H9 (cell line): ENCODE data around the gene NXPH1. TPM values are rescaled to one million over a fixed set of nuclear protein-coding genes. Genes with fewer than 3 reads are reported as not detected.

Experiments
- DNase-seq: peaks from one replicate; pipeline ENCODE4 v3.0.0-alpha.2; 2017
- H2AFZ ChIP-seq: one replicate; pipeline ENCODE4 v1.6.1; 2013; ENCODE audit warnings: mild to moderate bottlenecking, low read length, control low read depth, moderate library complexity
- H2AK5ac ChIP-seq: 2 replicates; pipeline ENCODE4 v1.6.1; 2013; ENCODE audit warnings: low read length, control low read depth, mixed read lengths; ENCODE audit not compliant: insufficient read length
- H2BK120ac ChIP-seq: one replicate; pipeline ENCODE4 v1.6.1; 2013; ENCODE audit warnings: low read depth, mild to moderate bottlenecking, low read length, control low read depth, inconsistent platforms; ENCODE audit not compliant: poor library complexity, severe bottlenecking
- H2BK12ac ChIP-seq: 2 replicates; pipeline ENCODE4 v1.6.1; 2013; ENCODE audit warnings: low read length, control low read depth, mixed read lengths, low read depth; ENCODE audit not compliant: insufficient read length
- H2BK15ac ChIP-seq: 2 replicates; pipeline ENCODE4 v1.6.1; 2013; ENCODE audit warnings: low read depth, low read length, control low read depth
- H2BK20ac ChIP-seq: one replicate; pipeline ENCODE4 v1.6.1; 2013; ENCODE audit warnings: low read depth, mild to moderate bottlenecking, low read length, control low read depth, inconsistent platforms; ENCODE audit not compliant: poor library complexity, severe bottlenecking
- H2BK5ac ChIP-seq: 2 replicates; pipeline ENCODE4 v1.6.1; 2013; ENCODE audit warnings: low read length, control low read depth, mixed read lengths; ENCODE audit not compliant: insufficient read length
- H3K14ac ChIP-seq: 2 replicates; pipeline ENCODE4 v1.6.1; 2013; ENCODE audit warnings: low read length, control low read depth; ENCODE audit not compliant: insufficient read depth
- H3K18ac ChIP-seq: 2 replicates; pipeline ENCODE4 v1.6.1; 2013; ENCODE audit warnings: low read depth, mild to moderate bottlenecking, mixed read lengths, low read length, control low read depth; ENCODE audit not compliant: insufficient read length
- H3K23ac ChIP-seq: 2 replicates; pipeline ENCODE4 v1.6.1; 2013; ENCODE audit warnings: low read length, control low read depth, mixed read lengths, low read depth; ENCODE audit not compliant: insufficient read length
- H3K23me2 ChIP-seq: 2 replicates; pipeline ENCODE4 v1.6.1; 2013; ENCODE audit warnings: low read depth, mild to moderate bottlenecking, mixed read lengths, low read length, control low read depth; ENCODE audit not compliant: insufficient read length, poor library complexity, severe bottlenecking
- H3K27ac ChIP-seq: 2 replicates; pipeline ENCODE4 v1.5.1; 2013; ENCODE audit warnings: low read length, control low read depth, mixed read lengths, low read depth; ENCODE audit not compliant: insufficient read length
- H3K27me3 ChIP-seq: 2 replicates; pipeline ENCODE4 v1.6.1; 2013; ENCODE audit warnings: low read length, control low read depth, inconsistent platforms; ENCODE audit not compliant: insufficient read depth
- H3K4ac ChIP-seq: 2 replicates; pipeline ENCODE4 v1.6.1; 2013; ENCODE audit warnings: low read depth, mild to moderate bottlenecking, control low read depth, inconsistent platforms, low read length, moderate library complexity
- H3K4me1 ChIP-seq: 2 replicates; pipeline ENCODE4 v1.6.1; 2013; ENCODE audit warnings: low read length, control low read depth, inconsistent platforms; ENCODE audit not compliant: insufficient read depth
- H3K4me2 ChIP-seq: 2 replicates; pipeline ENCODE4 v1.6.1; 2013; ENCODE audit warnings: low read length, control low read depth, mixed read lengths; ENCODE audit not compliant: insufficient read length, insufficient read depth
- H3K56ac ChIP-seq: 2 replicates; pipeline ENCODE4 v1.6.1; 2013; ENCODE audit warnings: low read depth, mild to moderate bottlenecking, mixed read lengths, low read length, control low read depth; ENCODE audit not compliant: insufficient read length
- H3K79me1 ChIP-seq: 2 replicates; pipeline ENCODE4 v1.6.1; 2013; ENCODE audit warnings: low read depth, mild to moderate bottlenecking, moderate library complexity, low read length, control low read depth, inconsistent platforms; ENCODE audit not compliant: insufficient read depth, poor library complexity, severe bottlenecking
- H3K79me2 ChIP-seq: 2 replicates; pipeline ENCODE4 v1.6.1; 2013; ENCODE audit warnings: low read length, control low read depth, inconsistent platforms; ENCODE audit not compliant: insufficient read depth
- H3K9ac ChIP-seq: 2 replicates; pipeline ENCODE4 v1.6.1; 2013; ENCODE audit warnings: low read length, control low read depth, mixed read lengths; ENCODE audit not compliant: insufficient read length; ENCODE audit errors: extremely low read depth
- H3K9me3 ChIP-seq: one replicate; pipeline ENCODE4 v1.6.1; 2013; ENCODE audit warnings: low read depth, low read length, inconsistent platforms; ENCODE audit not compliant: control insufficient read depth
- H3T11ph ChIP-seq: one replicate; pipeline ENCODE4 v1.6.1; 2013; ENCODE audit warnings: mild to moderate bottlenecking, low read length, control low read depth, inconsistent platforms
- H4K20me1 ChIP-seq: one replicate; pipeline ENCODE4 v1.6.1; 2013; ENCODE audit not compliant: control insufficient read depth, insufficient read length, insufficient read depth
- H4K5ac ChIP-seq: 2 replicates; pipeline ENCODE4 v1.6.1; 2013; ENCODE audit warnings: low read depth, mild to moderate bottlenecking, mixed read lengths, low read length, control low read depth; ENCODE audit not compliant: insufficient read length
- H4K8ac ChIP-seq: replicated peaks from 2 replicates; pipeline ENCODE4 v1.6.1; 2013; ENCODE audit warnings: low read length, control low read depth, mixed read lengths, low read depth; ENCODE audit not compliant: insufficient read length
- H4K91ac ChIP-seq: 2 replicates; pipeline ENCODE4 v1.6.1; 2013; ENCODE audit warnings: low read depth, mild to moderate bottlenecking, moderate library complexity, mixed read lengths, low read length, control low read depth; ENCODE audit not compliant: insufficient read length
- H3K27ac Mint-ChIP-seq, 3 experiments: 2 replicates in 2 of 3; 3 replicates in 1 of 3; pipeline ENCODE4 v1.8.0; 2020 to 2021; ENCODE audit warnings: mixed read lengths in 3 of 3, mild to moderate bottlenecking in 1 of 3, moderate library complexity in 1 of 3
- H3K27me3 Mint-ChIP-seq: 2 replicates; pipeline ENCODE4 v1.8.0; 2021; ENCODE audit warnings: low read depth, mild to moderate bottlenecking, moderate library complexity, mixed read lengths
- H3K36me3 Mint-ChIP-seq, 3 experiments: 2 replicates in 2 of 3; 3 replicates in 1 of 3; pipeline ENCODE4 v1.8.0; 2020 to 2021; ENCODE audit warnings: low read depth in 3 of 3, mixed read lengths in 3 of 3; ENCODE audit not compliant: insufficient read depth in 1 of 3
- H3K4me1 Mint-ChIP-seq, 2 experiments: 2 replicates each; pipeline ENCODE4 v1.8.0; 2020; ENCODE audit warnings: mixed read lengths in 2 of 2
- H3K4me3 Mint-ChIP-seq, 2 experiments: 2 replicates in 1 of 2; 3 replicates in 1 of 2; pipeline ENCODE4 v1.8.0; 2020 to 2021; ENCODE audit warnings: mild to moderate bottlenecking in 2 of 2, mixed read lengths in 2 of 2, moderate library complexity in 1 of 2
- H3K9me3 Mint-ChIP-seq, 2 experiments: 2 replicates in 1 of 2; 3 replicates in 1 of 2; pipeline ENCODE4 v1.8.0; 2020; ENCODE audit warnings: mild to moderate bottlenecking in 2 of 2, mixed read lengths in 2 of 2, moderate library complexity in 1 of 2
- WGBS: extraction: QIAGEN DNeasy Blood & Tissue Kit; methylation state at CpG from one replicate; pipeline ENCODE4 v1.1.7; 2013; ENCODE audit warnings: missing lambda C conversion rate, low lambda C conversion rate, mixed read lengths; ENCODE audit not compliant: insufficient read length; ENCODE audit errors: extremely low coverage; 5-methylcytosine and 5-hydroxymethylcytosine counted together
- total RNA-seq: library from RNA; stranded (reverse); gene quantifications from 2 replicates; pipeline ENCODE4 v1.2.1, GENCODE V29; 2021
- TF ChIP-seq, protein P1 (sequence below): fragments of 200-600 bp; sonication (generic); conservative IDR thresholded peaks from 3 replicates; pipeline ENCODE4 v1.8.0; 2021; ENCODE audit warnings: antibody characterized with exemption, mild to moderate bottlenecking

NXPH1 gene
- total RNA-seq, 1 experiment from 2014 or later = 0.15 TPM

DNA sequence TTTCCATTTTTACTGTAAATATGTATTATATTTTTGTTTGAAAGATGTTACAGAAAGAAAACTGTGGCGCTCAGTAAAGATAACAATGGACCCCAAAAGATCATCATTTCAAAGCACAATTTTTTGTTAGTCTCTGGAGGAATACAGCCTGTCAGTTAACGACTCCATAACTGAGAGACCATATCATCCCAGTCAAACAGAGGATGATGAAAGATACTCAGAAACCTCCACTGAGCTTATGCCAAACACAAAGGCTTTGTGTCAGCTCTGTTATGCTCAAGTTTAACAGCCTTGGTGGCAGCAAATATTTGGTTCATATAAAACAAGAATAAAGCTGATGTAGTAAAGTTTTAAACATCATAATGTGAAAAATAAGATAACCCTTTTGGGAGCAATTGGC is 345.1 kb downstream of the NXPH1 start:
- H3K27ac Mint-ChIP-seq = no peak overlapping the region
- no peak overlapping the region for H3K4me3 Mint-ChIP-seq
- Histone ChIP-seq H2BK12ac (no peak overlapping the region), H3K9ac (no peak overlapping the region), H3K4me2 (no peak overlapping the region), H4K5ac (no peak overlapping the region), H2BK5ac (no peak overlapping the region), H3K79me2 (no peaks in the 10 kb centered on the region), H3K23me2 (no peaks in the 10 kb centered on the region), H2BK15ac (no peak overlapping the region), H3K18ac (no peak overlapping the region), H2BK120ac (no peak overlapping the region), H3K4me1 (no peaks in the 10 kb centered on the region; the same call in 1 of the 2 replicates), H2AFZ (no peak overlapping the region), H3K56ac (no peak overlapping the region), H3K4ac (no peak overlapping the region), H2BK20ac (no peak overlapping the region), H3T11ph (no peak overlapping the region), H3K23ac (no peak overlapping the region), H3K9me3 (no peaks in the 10 kb centered on the region), H2AK5ac (no peak overlapping the region), H3K79me1 (no peaks in the 10 kb centered on the region), H4K8ac (no peak overlapping the region), H4K20me1 (no peaks in the 10 kb centered on the region), H4K91ac (no peak overlapping the region), H3K14ac (no peak overlapping the region), H3K27ac (no peak overlapping the region), H3K27me3 (no peaks in the 10 kb centered on the region)
- TF ChIP-seq, protein P1, sequence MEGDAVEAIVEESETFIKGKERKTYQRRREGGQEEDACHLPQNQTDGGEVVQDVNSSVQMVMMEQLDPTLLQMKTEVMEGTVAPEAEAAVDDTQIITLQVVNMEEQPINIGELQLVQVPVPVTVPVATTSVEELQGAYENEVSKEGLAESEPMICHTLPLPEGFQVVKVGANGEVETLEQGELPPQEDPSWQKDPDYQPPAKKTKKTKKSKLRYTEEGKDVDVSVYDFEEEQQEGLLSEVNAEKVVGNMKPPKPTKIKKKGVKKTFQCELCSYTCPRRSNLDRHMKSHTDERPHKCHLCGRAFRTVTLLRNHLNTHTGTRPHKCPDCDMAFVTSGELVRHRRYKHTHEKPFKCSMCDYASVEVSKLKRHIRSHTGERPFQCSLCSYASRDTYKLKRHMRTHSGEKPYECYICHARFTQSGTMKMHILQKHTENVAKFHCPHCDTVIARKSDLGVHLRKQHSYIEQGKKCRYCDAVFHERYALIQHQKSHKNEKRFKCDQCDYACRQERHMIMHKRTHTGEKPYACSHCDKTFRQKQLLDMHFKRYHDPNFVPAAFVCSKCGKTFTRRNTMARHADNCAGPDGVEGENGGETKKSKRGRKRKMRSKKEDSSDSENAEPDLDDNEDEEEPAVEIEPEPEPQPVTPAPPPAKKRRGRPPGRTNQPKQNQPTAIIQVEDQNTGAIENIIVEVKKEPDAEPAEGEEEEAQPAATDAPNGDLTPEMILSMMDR = no peak
- no peak for DNase-seq
- H3K27me3 Mint-ChIP-seq = no peaks in the 10 kb centered on the region
- H3K9me3 Mint-ChIP-seq = no peaks in the 10 kb centered on the region
- no CpG with 5 or more reads among the region's 2 CpGs for WGBS
- peaks cover 5 to 10% of the 10 kb centered on the region in 2 experiments for H3K4me1 Mint-ChIP-seq
- no peaks in the 10 kb centered on the region for H3K36me3 Mint-ChIP-seq
